ENCODE measurements around the gene NUP214. TPM values are rescaled to one million over a fixed set of nuclear protein-coding genes. Genes with fewer than 3 reads are reported as not detected.
A peak's percentile ranks its signal among the peaks of the same experiment; 100 is the strongest.

NUP214 gene
- total RNA-seq, 1 experiment from 2014 or later, result 25.6 TPM

DNA sequence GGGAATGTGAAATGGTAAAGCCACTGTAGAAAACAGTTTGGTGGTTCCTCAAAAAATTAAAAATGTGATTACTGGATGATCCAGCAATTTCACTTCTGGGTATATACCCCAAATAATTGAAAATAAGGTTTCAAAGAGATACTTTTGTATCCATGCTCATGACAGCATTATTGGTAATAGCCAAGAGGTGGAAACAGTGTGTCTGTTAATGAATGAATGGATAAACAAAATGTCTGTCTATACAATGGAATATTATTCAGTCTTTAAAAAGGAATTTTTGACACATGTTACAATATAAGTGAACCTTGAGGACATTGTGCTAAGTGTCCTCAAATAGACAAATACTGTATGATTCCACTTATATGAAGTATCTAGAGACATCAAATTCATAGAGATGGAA, 40.1 kb downstream of the NUP214 start:
- no peaks in the 10 kb centered on the region for H3K9me3 ChIP-seq (ENCODE audit: low read length)
- ATAC-seq (no peak), DNase-seq (no peak)
- no peak overlapping the region for H3K9ac ChIP-seq (ENCODE audit: low read length)
- no peak overlapping the region for H2AFZ ChIP-seq (ENCODE audit: low read length)
- H3K27me3 ChIP-seq (ENCODE audit: low read length), result no peaks in the 10 kb centered on the region
- no peaks in the 10 kb centered on the region for H3K9me2 ChIP-seq (replicated peaks; ENCODE audit: low read length)
- BruUV-seq (replicated peaks), result no TSS peak
- no peaks in the 10 kb centered on the region for H3F3A ChIP-seq (ENCODE audit: low read length, unreplicated experiment)
- intact Hi-C loops (cut with micrococcal nuclease), result no loop called here
- H3K4me2 ChIP-seq (ENCODE audit: low read length), result no peak overlapping the region
- H3K4me1 ChIP-seq (ENCODE audit: insufficient read depth, low read length), result no peaks in the 10 kb centered on the region
- H3K36me3 ChIP-seq (ENCODE audit: low read depth, low read length), result peaks cover 37% of the 10 kb centered on the region
- H3K27ac ChIP-seq (ENCODE audit: low read length), result no peak overlapping the region
- no peaks in the 10 kb centered on the region for H3K79me2 ChIP-seq (ENCODE audit: low read length)
- ChIA-PET CTCF (no interaction called here), POLR2A (ENCODE audit: unreplicated experiment) (no interaction called here)
- H4K20me1 ChIP-seq (ENCODE audit: low read length), result no peaks in the 10 kb centered on the region
- H3K4me3 ChIP-seq (ENCODE audit: low read length), result no peak overlapping the region
- TF ChIP-seq CTCF (conservative IDR thresholded peaks at IDR 0.05; ENCODE audit: low read depth, low read length), result no peak
- no peak for TF ChIP-seq EZH2phosphoT487 (IDR thresholded peaks at IDR 0.05; ENCODE audit: borderline replicate concordance, low read length)
- no peak for TF ChIP-seq EZH2 (IDR thresholded peaks at IDR 0.05; ENCODE audit: low read length, unreplicated experiment)

- no peak overlapping the region for H3K9ac ChIP-seq (ENCODE audit: low read length)
- no peaks in the 10 kb centered on the region for H3K27me3 ChIP-seq (ENCODE audit: low read length)
- H3K4me2 ChIP-seq (ENCODE audit: low read length), result no peak overlapping the region
- H3K4me1 ChIP-seq (ENCODE audit: insufficient read depth, low read length), result no peaks in the 10 kb centered on the region
- H4K20me1 ChIP-seq (ENCODE audit: low read length), result no peaks in the 10 kb centered on the region
- no peaks in the 10 kb centered on the region for H3K9me3 ChIP-seq (ENCODE audit: low read length)
- no peaks in the 10 kb centered on the region for H3F3A ChIP-seq (ENCODE audit: low read length, unreplicated experiment)
- H3K79me2 ChIP-seq (ENCODE audit: low read length), result no peaks in the 10 kb centered on the region
- DNase-seq (no peak), ATAC-seq (peak; percentile 38; the same call in 1 of the 2 replicates)
- no TSS peak for BruUV-seq (replicated peaks)
- H3K9me2 ChIP-seq (replicated peaks; ENCODE audit: low read length), result no peaks in the 10 kb centered on the region
- peaks cover 28% of the 10 kb centered on the region for H3K36me3 ChIP-seq (ENCODE audit: low read depth, low read length)
- no peak overlapping the region for H3K27ac ChIP-seq (ENCODE audit: low read length)
- no peak overlapping the region for H3K4me3 ChIP-seq (ENCODE audit: low read length)
- H2AFZ ChIP-seq (ENCODE audit: low read length), result no peak overlapping the region
- ChIA-PET CTCF (no interaction called here), POLR2A (ENCODE audit: unreplicated experiment) (interaction anchor here (0.6 kb wide), 1 partner anchor 14 kb away, joined by 3 read pairs; no protein-coding TSS in a partner anchor)
- TF ChIP-seq CTCF (conservative IDR thresholded peaks at IDR 0.05; ENCODE audit: low read depth, low read length), result no peak
- TF ChIP-seq EZH2phosphoT487 (IDR thresholded peaks at IDR 0.05; ENCODE audit: borderline replicate concordance, low read length), result no peak
- TF ChIP-seq EZH2 (IDR thresholded peaks at IDR 0.05; ENCODE audit: low read length, unreplicated experiment), result no peak
- intact Hi-C loops (cut with micrococcal nuclease), result no loop called here
Measured at GRCh38 chr9:131167146-131167692, 41.8 kb downstream of the NUP214 start.

- H3K4me1 ChIP-seq (ENCODE audit: insufficient read depth, low read length), result no peaks in the 10 kb centered on the region
- no peak overlapping the region for H3K4me2 ChIP-seq (ENCODE audit: low read length)
- no peak overlapping the region for H3K4me3 ChIP-seq (ENCODE audit: low read length)
- no peaks in the 10 kb centered on the region for H3K27me3 ChIP-seq (ENCODE audit: low read length)
- POLR2A ChIA-PET (ENCODE audit: unreplicated experiment), result no interaction called here
- H3K9ac ChIP-seq (ENCODE audit: low read length), result no peak overlapping the region
- intact Hi-C loops (cut with micrococcal nuclease), result no loop called here
- no peaks in the 10 kb centered on the region for H3K9me2 ChIP-seq (replicated peaks; ENCODE audit: low read length)
- no peaks in the 10 kb centered on the region for H4K20me1 ChIP-seq (ENCODE audit: low read length)
- no peak overlapping the region for H2AFZ ChIP-seq (ENCODE audit: low read length)
- no peaks in the 10 kb centered on the region for H3K79me2 ChIP-seq (ENCODE audit: low read length)
- no peaks in the 10 kb centered on the region for H3K9me3 ChIP-seq (ENCODE audit: low read length)
- H3F3A ChIP-seq (ENCODE audit: low read length, unreplicated experiment), result no peaks in the 10 kb centered on the region
- no peak overlapping the region for H3K27ac ChIP-seq (ENCODE audit: low read length)
- DNase-seq (no peak), ATAC-seq (no peak)
- BruUV-seq (replicated peaks), result no TSS peak
- peaks cover 21% of the 10 kb centered on the region for H3K36me3 ChIP-seq (ENCODE audit: low read depth, low read length)
- TF ChIP-seq CTCF (conservative IDR thresholded peaks at IDR 0.05; ENCODE audit: low read depth, low read length), result no peak
- no peak for TF ChIP-seq EZH2phosphoT487 (IDR thresholded peaks at IDR 0.05; ENCODE audit: borderline replicate concordance, low read length)
- no peak for TF ChIP-seq EZH2 (IDR thresholded peaks at IDR 0.05; ENCODE audit: low read length, unreplicated experiment)
- CTCF ChIA-PET, result no interaction called here
Measured at GRCh38 chr9:131167936-131168335, 42.5 kb downstream of the NUP214 start.
